H9 (cell line): ENCODE data around the gene HAUS8. TPM values are rescaled to one million over a fixed set of nuclear protein-coding genes. Genes with fewer than 3 reads are reported as not detected.

Experiments
- DNase-seq: peaks from one replicate; pipeline ENCODE4 v3.0.0-alpha.2; 2017
- H2AFZ ChIP-seq: one replicate; pipeline ENCODE4 v1.6.1; 2013; ENCODE audit warnings: mild to moderate bottlenecking, low read length, control low read depth, moderate library complexity
- H2AK5ac ChIP-seq: 2 replicates; pipeline ENCODE4 v1.6.1; 2013; ENCODE audit warnings: low read length, control low read depth, mixed read lengths; ENCODE audit not compliant: insufficient read length
- H2BK120ac ChIP-seq: one replicate; pipeline ENCODE4 v1.6.1; 2013; ENCODE audit warnings: low read depth, mild to moderate bottlenecking, low read length, control low read depth, inconsistent platforms; ENCODE audit not compliant: poor library complexity, severe bottlenecking
- H2BK12ac ChIP-seq: 2 replicates; pipeline ENCODE4 v1.6.1; 2013; ENCODE audit warnings: low read length, control low read depth, mixed read lengths, low read depth; ENCODE audit not compliant: insufficient read length
- H2BK15ac ChIP-seq: 2 replicates; pipeline ENCODE4 v1.6.1; 2013; ENCODE audit warnings: low read depth, low read length, control low read depth
- H2BK20ac ChIP-seq: one replicate; pipeline ENCODE4 v1.6.1; 2013; ENCODE audit warnings: low read depth, mild to moderate bottlenecking, low read length, control low read depth, inconsistent platforms; ENCODE audit not compliant: poor library complexity, severe bottlenecking
- H2BK5ac ChIP-seq: 2 replicates; pipeline ENCODE4 v1.6.1; 2013; ENCODE audit warnings: low read length, control low read depth, mixed read lengths; ENCODE audit not compliant: insufficient read length
- H3K14ac ChIP-seq: 2 replicates; pipeline ENCODE4 v1.6.1; 2013; ENCODE audit warnings: low read length, control low read depth; ENCODE audit not compliant: insufficient read depth
- H3K18ac ChIP-seq: 2 replicates; pipeline ENCODE4 v1.6.1; 2013; ENCODE audit warnings: low read depth, mild to moderate bottlenecking, mixed read lengths, low read length, control low read depth; ENCODE audit not compliant: insufficient read length
- H3K23ac ChIP-seq: 2 replicates; pipeline ENCODE4 v1.6.1; 2013; ENCODE audit warnings: low read length, control low read depth, mixed read lengths, low read depth; ENCODE audit not compliant: insufficient read length
- H3K23me2 ChIP-seq: 2 replicates; pipeline ENCODE4 v1.6.1; 2013; ENCODE audit warnings: low read depth, mild to moderate bottlenecking, mixed read lengths, low read length, control low read depth; ENCODE audit not compliant: insufficient read length, poor library complexity, severe bottlenecking
- H3K27ac ChIP-seq: 2 replicates; pipeline ENCODE4 v1.5.1; 2013; ENCODE audit warnings: low read length, control low read depth, mixed read lengths, low read depth; ENCODE audit not compliant: insufficient read length
- H3K27me3 ChIP-seq: 2 replicates; pipeline ENCODE4 v1.6.1; 2013; ENCODE audit warnings: low read length, control low read depth, inconsistent platforms; ENCODE audit not compliant: insufficient read depth
- H3K4ac ChIP-seq: 2 replicates; pipeline ENCODE4 v1.6.1; 2013; ENCODE audit warnings: low read depth, mild to moderate bottlenecking, control low read depth, inconsistent platforms, low read length, moderate library complexity
- H3K4me1 ChIP-seq: 2 replicates; pipeline ENCODE4 v1.6.1; 2013; ENCODE audit warnings: low read length, control low read depth, inconsistent platforms; ENCODE audit not compliant: insufficient read depth
- H3K4me2 ChIP-seq: 2 replicates; pipeline ENCODE4 v1.6.1; 2013; ENCODE audit warnings: low read length, control low read depth, mixed read lengths; ENCODE audit not compliant: insufficient read length, insufficient read depth
- H3K56ac ChIP-seq: 2 replicates; pipeline ENCODE4 v1.6.1; 2013; ENCODE audit warnings: low read depth, mild to moderate bottlenecking, mixed read lengths, low read length, control low read depth; ENCODE audit not compliant: insufficient read length
- H3K79me1 ChIP-seq: 2 replicates; pipeline ENCODE4 v1.6.1; 2013; ENCODE audit warnings: low read depth, mild to moderate bottlenecking, moderate library complexity, low read length, control low read depth, inconsistent platforms; ENCODE audit not compliant: insufficient read depth, poor library complexity, severe bottlenecking
- H3K79me2 ChIP-seq: 2 replicates; pipeline ENCODE4 v1.6.1; 2013; ENCODE audit warnings: low read length, control low read depth, inconsistent platforms; ENCODE audit not compliant: insufficient read depth
- H3K9ac ChIP-seq: 2 replicates; pipeline ENCODE4 v1.6.1; 2013; ENCODE audit warnings: low read length, control low read depth, mixed read lengths; ENCODE audit not compliant: insufficient read length; ENCODE audit errors: extremely low read depth
- H3K9me3 ChIP-seq: one replicate; pipeline ENCODE4 v1.6.1; 2013; ENCODE audit warnings: low read depth, low read length, inconsistent platforms; ENCODE audit not compliant: control insufficient read depth
- H3T11ph ChIP-seq: one replicate; pipeline ENCODE4 v1.6.1; 2013; ENCODE audit warnings: mild to moderate bottlenecking, low read length, control low read depth, inconsistent platforms
- H4K20me1 ChIP-seq: one replicate; pipeline ENCODE4 v1.6.1; 2013; ENCODE audit not compliant: control insufficient read depth, insufficient read length, insufficient read depth
- H4K5ac ChIP-seq: 2 replicates; pipeline ENCODE4 v1.6.1; 2013; ENCODE audit warnings: low read depth, mild to moderate bottlenecking, mixed read lengths, low read length, control low read depth; ENCODE audit not compliant: insufficient read length
- H4K8ac ChIP-seq: replicated peaks from 2 replicates; pipeline ENCODE4 v1.6.1; 2013; ENCODE audit warnings: low read length, control low read depth, mixed read lengths, low read depth; ENCODE audit not compliant: insufficient read length
- H4K91ac ChIP-seq: 2 replicates; pipeline ENCODE4 v1.6.1; 2013; ENCODE audit warnings: low read depth, mild to moderate bottlenecking, moderate library complexity, mixed read lengths, low read length, control low read depth; ENCODE audit not compliant: insufficient read length
- H3K27ac Mint-ChIP-seq, 3 experiments: 2 replicates in 2 of 3; 3 replicates in 1 of 3; pipeline ENCODE4 v1.8.0; 2020 to 2021; ENCODE audit warnings: mixed read lengths in 3 of 3, mild to moderate bottlenecking in 1 of 3, moderate library complexity in 1 of 3
- H3K27me3 Mint-ChIP-seq: 2 replicates; pipeline ENCODE4 v1.8.0; 2021; ENCODE audit warnings: low read depth, mild to moderate bottlenecking, moderate library complexity, mixed read lengths
- H3K36me3 Mint-ChIP-seq, 3 experiments: 2 replicates in 2 of 3; 3 replicates in 1 of 3; pipeline ENCODE4 v1.8.0; 2020 to 2021; ENCODE audit warnings: low read depth in 3 of 3, mixed read lengths in 3 of 3; ENCODE audit not compliant: insufficient read depth in 1 of 3
- H3K4me1 Mint-ChIP-seq, 2 experiments: 2 replicates each; pipeline ENCODE4 v1.8.0; 2020; ENCODE audit warnings: mixed read lengths in 2 of 2
- H3K4me3 Mint-ChIP-seq, 2 experiments: 2 replicates in 1 of 2; 3 replicates in 1 of 2; pipeline ENCODE4 v1.8.0; 2020 to 2021; ENCODE audit warnings: mild to moderate bottlenecking in 2 of 2, mixed read lengths in 2 of 2, moderate library complexity in 1 of 2
- H3K9me3 Mint-ChIP-seq, 2 experiments: 2 replicates in 1 of 2; 3 replicates in 1 of 2; pipeline ENCODE4 v1.8.0; 2020; ENCODE audit warnings: mild to moderate bottlenecking in 2 of 2, mixed read lengths in 2 of 2, moderate library complexity in 1 of 2
- CTCF ChIP-seq: fragments of 200-600 bp; sonication (generic); conservative IDR thresholded peaks from 3 replicates; pipeline ENCODE4 v1.8.0; 2021; ENCODE audit warnings: antibody characterized with exemption, mild to moderate bottlenecking
- WGBS: extraction: QIAGEN DNeasy Blood & Tissue Kit; methylation state at CpG from one replicate; pipeline ENCODE4 v1.1.7; 2013; ENCODE audit warnings: missing lambda C conversion rate, low lambda C conversion rate, mixed read lengths; ENCODE audit not compliant: insufficient read length; ENCODE audit errors: extremely low coverage; 5-methylcytosine and 5-hydroxymethylcytosine counted together
- total RNA-seq: library from RNA; stranded (reverse); gene quantifications from 2 replicates; pipeline ENCODE4 v1.2.1, GENCODE V29; 2021

The HAUS8 gene
- total RNA-seq, 1 experiment from 2014 or later: 27.8 TPM

- H3K9me3 Mint-ChIP-seq: no peaks in the 10 kb centered on the region
- no peaks in the 10 kb centered on the region; the same call in none of the 2 replicates for H3K27me3 Mint-ChIP-seq
- H3K27me3 ChIP-seq: no peaks in the 10 kb centered on the region
- no peaks in the 10 kb centered on the region for H3K23me2 ChIP-seq
- H3K4me3 Mint-ChIP-seq: no peak overlapping the region
- no peak overlapping the region for H3K23ac ChIP-seq
- no peak overlapping the region for H2AK5ac ChIP-seq
- H2BK5ac ChIP-seq: no peak overlapping the region
- DNase-seq: no peak
- no peak overlapping the region for H3T11ph ChIP-seq
- H3K14ac ChIP-seq: no peak overlapping the region
- H3K18ac ChIP-seq: no peak overlapping the region
- no peak overlapping the region for H2BK12ac ChIP-seq
- no peaks in the 10 kb centered on the region for H3K79me1 ChIP-seq
- H4K91ac ChIP-seq: no peak overlapping the region
- H2AFZ ChIP-seq: no peak overlapping the region
- H2BK120ac ChIP-seq: no peak overlapping the region
- H3K4me2 ChIP-seq: no peak overlapping the region
- H2BK20ac ChIP-seq: no peak overlapping the region
- H3K36me3 Mint-ChIP-seq: peaks cover 0 to 10% (median 0%) of the 10 kb centered on the region in 3 experiments; a peak in 4 of 7 replicates
- no peak overlapping the region for H2BK15ac ChIP-seq
- H4K20me1 ChIP-seq: no peaks in the 10 kb centered on the region
- H3K4ac ChIP-seq: no peak overlapping the region
- WGBS: no CpG with 5 or more reads among the region's 7 CpGs
- H3K79me2 ChIP-seq: no peaks in the 10 kb centered on the region
- H3K9me3 ChIP-seq: no peaks in the 10 kb centered on the region
- TF ChIP-seq CTCF: no peak
- H3K27ac ChIP-seq: no peak overlapping the region
- H4K8ac ChIP-seq: no peak overlapping the region
- H3K9ac ChIP-seq: no peak overlapping the region
- H3K56ac ChIP-seq: no peak overlapping the region
- H3K4me1 Mint-ChIP-seq: peaks cover 2 to 18% of the 10 kb centered on the region in 2 experiments; a peak in 2 of 4 replicates
- no peaks in the 10 kb centered on the region for H3K4me1 ChIP-seq
- H4K5ac ChIP-seq: no peak overlapping the region
- H3K27ac Mint-ChIP-seq: peak overlapping the region in 1 of 3 experiments; percentile 85; a peak in 2 of 7 replicates
Observed at GRCh38 chr19:17043744-17044143, 31.5 kb downstream of the HAUS8 start.
